ENCODE data around the gene GTF3C1. TPM values are rescaled to one million over a fixed set of nuclear protein-coding genes. Genes with fewer than 3 reads are reported as not detected.

Gene GTF3C1
- total RNA-seq, 1 donor = 59.0 TPM

GRCh38 chr16:27476240-27476639 lies 73.5 kb downstream of the GTF3C1 start:
- H3K36me3 ChIP-seq (ENCODE audit: insufficient read depth, low read length) = peaks cover 74% of the 10 kb centered on the region
- H3K79me2 ChIP-seq (ENCODE audit: insufficient read depth, low read length) = no peaks in the 10 kb centered on the region
- DNase-seq (ENCODE audit: insufficient read length, low spot score, missing footprints) = no peak

GRCh38 chr16:27475561-27475960 lies 74.2 kb downstream of the GTF3C1 start:
- Histone ChIP-seq H3K9me3 (ENCODE audit: low read depth, low read length) (no peaks in the 10 kb centered on the region), H3K27me3 (ENCODE audit: insufficient read depth, low read length) (no peaks in the 10 kb centered on the region), H3K79me2 (ENCODE audit: insufficient read depth, low read length) (no peaks in the 10 kb centered on the region), H4K20me1 (ENCODE audit: insufficient read depth, low read length) (no peaks in the 10 kb centered on the region), H3K4me2 (ENCODE audit: insufficient read depth, low read length) (peak overlapping the region; percentile 59), H3K4me3 (ENCODE audit: insufficient read depth, low read length) (peak overlapping the region; percentile 13), H3K27ac (ENCODE audit: low read depth, low read length) (peak overlapping the region; percentile 81), H3K4me1 (ENCODE audit: insufficient read depth, low read length) (peaks cover 29% of the 10 kb centered on the region), H2AFZ (ENCODE audit: low read length) (no peak overlapping the region), H3K36me3 (ENCODE audit: insufficient read depth, low read length) (peaks cover 74% of the 10 kb centered on the region)
- TF ChIP-seq, protein P1, sequence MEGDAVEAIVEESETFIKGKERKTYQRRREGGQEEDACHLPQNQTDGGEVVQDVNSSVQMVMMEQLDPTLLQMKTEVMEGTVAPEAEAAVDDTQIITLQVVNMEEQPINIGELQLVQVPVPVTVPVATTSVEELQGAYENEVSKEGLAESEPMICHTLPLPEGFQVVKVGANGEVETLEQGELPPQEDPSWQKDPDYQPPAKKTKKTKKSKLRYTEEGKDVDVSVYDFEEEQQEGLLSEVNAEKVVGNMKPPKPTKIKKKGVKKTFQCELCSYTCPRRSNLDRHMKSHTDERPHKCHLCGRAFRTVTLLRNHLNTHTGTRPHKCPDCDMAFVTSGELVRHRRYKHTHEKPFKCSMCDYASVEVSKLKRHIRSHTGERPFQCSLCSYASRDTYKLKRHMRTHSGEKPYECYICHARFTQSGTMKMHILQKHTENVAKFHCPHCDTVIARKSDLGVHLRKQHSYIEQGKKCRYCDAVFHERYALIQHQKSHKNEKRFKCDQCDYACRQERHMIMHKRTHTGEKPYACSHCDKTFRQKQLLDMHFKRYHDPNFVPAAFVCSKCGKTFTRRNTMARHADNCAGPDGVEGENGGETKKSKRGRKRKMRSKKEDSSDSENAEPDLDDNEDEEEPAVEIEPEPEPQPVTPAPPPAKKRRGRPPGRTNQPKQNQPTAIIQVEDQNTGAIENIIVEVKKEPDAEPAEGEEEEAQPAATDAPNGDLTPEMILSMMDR (IDR thresholded peaks at IDR 0.05; ENCODE audit: extremely low read depth, low read depth, low read length) = no peak
- DNase-seq (ENCODE audit: insufficient read length, low spot score, missing footprints) = peak; percentile 97

More at GRCh38 chr16:27476240-27476639, 73.5 kb downstream of the GTF3C1 start:
- TF ChIP-seq, protein P1 (IDR thresholded peaks at IDR 0.05; ENCODE audit: extremely low read depth, low read depth, low read length) = no peak
- H3K4me1 ChIP-seq (ENCODE audit: insufficient read depth, low read length) = peaks cover 23% of the 10 kb centered on the region
- no peak overlapping the region for H2AFZ ChIP-seq (ENCODE audit: low read length)
- no peaks in the 10 kb centered on the region for H4K20me1 ChIP-seq (ENCODE audit: insufficient read depth, low read length)
- H3K4me3 ChIP-seq (ENCODE audit: insufficient read depth, low read length) = no peak overlapping the region
- peak overlapping the region; percentile 59 for H3K4me2 ChIP-seq (ENCODE audit: insufficient read depth, low read length)
- H3K9me3 ChIP-seq (ENCODE audit: low read depth, low read length) = no peaks in the 10 kb centered on the region
- no peaks in the 10 kb centered on the region for H3K27me3 ChIP-seq (ENCODE audit: insufficient read depth, low read length)
- H3K27ac ChIP-seq (ENCODE audit: low read depth, low read length) = peak overlapping the region; percentile 81

GRCh38 chr16:27474921-27475320 lies 74.8 kb downstream of the GTF3C1 start:
- Histone ChIP-seq H3K4me1 (ENCODE audit: insufficient read depth, low read length) (peaks cover 32% of the 10 kb centered on the region), H3K36me3 (ENCODE audit: insufficient read depth, low read length) (peaks cover 76% of the 10 kb centered on the region), H2AFZ (ENCODE audit: low read length) (no peak overlapping the region), H3K27ac (ENCODE audit: low read depth, low read length) (peak overlapping the region; percentile 81), H3K4me3 (ENCODE audit: insufficient read depth, low read length) (no peak overlapping the region), H3K4me2 (ENCODE audit: insufficient read depth, low read length) (no peak overlapping the region), H3K9me3 (ENCODE audit: low read depth, low read length) (no peaks in the 10 kb centered on the region), H3K27me3 (ENCODE audit: insufficient read depth, low read length) (no peaks in the 10 kb centered on the region), H3K79me2 (ENCODE audit: insufficient read depth, low read length) (no peaks in the 10 kb centered on the region), H4K20me1 (ENCODE audit: insufficient read depth, low read length) (no peaks in the 10 kb centered on the region)
- peak; percentile 85 for DNase-seq (ENCODE audit: insufficient read length, low spot score, missing footprints)
- TF ChIP-seq, protein P1 (IDR thresholded peaks at IDR 0.05; ENCODE audit: extremely low read depth, low read depth, low read length) = no peak

DNA sequence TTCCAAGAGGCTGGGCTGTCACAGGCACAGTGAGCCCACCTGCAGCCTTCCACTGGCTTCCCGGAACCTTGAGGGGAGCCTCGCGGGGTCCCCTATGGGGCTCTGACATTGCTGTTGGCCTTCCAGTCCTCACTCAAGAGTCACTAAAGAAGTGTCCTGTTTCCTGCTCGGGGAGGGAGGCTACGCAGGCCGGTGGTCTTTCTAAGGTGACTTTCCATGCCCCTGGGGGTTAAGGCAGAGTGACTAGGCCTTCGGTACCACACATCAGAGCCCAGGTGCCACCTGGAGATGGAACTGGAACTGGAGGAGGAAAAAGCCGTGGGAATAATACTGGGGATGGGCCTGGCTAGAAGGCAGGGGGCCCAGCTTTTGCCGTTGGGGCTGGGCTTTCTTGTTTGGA lies 75.7 kb downstream of the GTF3C1 start:
- Histone ChIP-seq H3K9me3 (ENCODE audit: low read depth, low read length) (no peaks in the 10 kb centered on the region), H4K20me1 (ENCODE audit: insufficient read depth, low read length) (no peaks in the 10 kb centered on the region), H3K4me1 (ENCODE audit: insufficient read depth, low read length) (peaks cover 32% of the 10 kb centered on the region), H3K27me3 (ENCODE audit: insufficient read depth, low read length) (no peaks in the 10 kb centered on the region), H3K27ac (ENCODE audit: low read depth, low read length) (no peak overlapping the region), H3K4me2 (ENCODE audit: insufficient read depth, low read length) (no peak overlapping the region), H3K79me2 (ENCODE audit: insufficient read depth, low read length) (no peaks in the 10 kb centered on the region), H3K36me3 (ENCODE audit: insufficient read depth, low read length) (peaks cover 78% of the 10 kb centered on the region), H2AFZ (ENCODE audit: low read length) (no peak overlapping the region), H3K4me3 (ENCODE audit: insufficient read depth, low read length) (no peak overlapping the region)
- peak; percentile 46 for DNase-seq (ENCODE audit: insufficient read length, low spot score, missing footprints)
- TF ChIP-seq, protein P1 (IDR thresholded peaks at IDR 0.05; ENCODE audit: extremely low read depth, low read depth, low read length) = no peak

Measured in osteoblast (primary cell).